ENCODE results near the gene ASB6.

Gene ASB6

GRCh38 chr9:129614932-129615331 lies 27.0 kb downstream of the ASB6 start:
- no peaks in the 10 kb centered on the region for H3K27me3 ChIP-seq (ENCODE audit: insufficient read depth, low read length, poor library complexity, severe bottlenecking)
- H3K36me3 ChIP-seq (ENCODE audit: insufficient read depth, low read length), result no peaks in the 10 kb centered on the region
- TF ChIP-seq EZH2phosphoT487 (IDR thresholded peaks at IDR 0.05; ENCODE audit: borderline replicate concordance) (no peak), CTCF (conservative IDR thresholded peaks at IDR 0.05; ENCODE audit: low read length) (no peak)
- no peak overlapping the region for H3K4me3 ChIP-seq (ENCODE audit: low read length, poor library complexity, severe bottlenecking)
- H3K9me2 ChIP-seq (replicated peaks; ENCODE audit: low read depth, low read length), result no peaks in the 10 kb centered on the region
- H3F3A ChIP-seq (ENCODE audit: low read depth), result no peaks in the 10 kb centered on the region
- H3K9me3 ChIP-seq (ENCODE audit: insufficient read depth, low read depth, low read length), result no peaks in the 10 kb centered on the region
- H3K79me2 ChIP-seq (ENCODE audit: insufficient read depth, low read length), result no peaks in the 10 kb centered on the region
- no peak overlapping the region for H2AFZ ChIP-seq (ENCODE audit: low read length)
- peaks cover 7% of the 10 kb centered on the region for H3K4me1 ChIP-seq (ENCODE audit: insufficient read depth, low read length, poor library complexity, severe bottlenecking)
- no peaks in the 10 kb centered on the region for H4K20me1 ChIP-seq (ENCODE audit: insufficient read depth, low read length, poor library complexity, severe bottlenecking)
- H3K4me2 ChIP-seq (ENCODE audit: low read depth, low read length, poor library complexity, severe bottlenecking), result no peak overlapping the region
- no peak overlapping the region for H3K9ac ChIP-seq (ENCODE audit: low read depth, low read length, poor library complexity, severe bottlenecking)

- no peaks in the 10 kb centered on the region for H4K20me1 ChIP-seq (ENCODE audit: insufficient read depth, low read length, poor library complexity, severe bottlenecking)
- H3K27me3 ChIP-seq (ENCODE audit: insufficient read depth, low read length, poor library complexity, severe bottlenecking), result no peaks in the 10 kb centered on the region
- H3K4me1 ChIP-seq (ENCODE audit: insufficient read depth, low read length, poor library complexity, severe bottlenecking), result peaks cover 7% of the 10 kb centered on the region
Measured at GRCh38 chr9:129613520-129614175, 28.3 kb downstream of the ASB6 start.

GRCh38 chr9:129612815-129613519 lies 29.0 kb downstream of the ASB6 start:
- Histone ChIP-seq H3K36me3 (ENCODE audit: insufficient read depth, low read length) (no peaks in the 10 kb centered on the region), H3K27me3 (ENCODE audit: insufficient read depth, low read length, poor library complexity, severe bottlenecking) (no peaks in the 10 kb centered on the region), H3K9me3 (ENCODE audit: insufficient read depth, low read depth, low read length) (no peaks in the 10 kb centered on the region), H3K9me2 (replicated peaks; ENCODE audit: low read depth, low read length) (no peaks in the 10 kb centered on the region), H3K9ac (ENCODE audit: low read depth, low read length, poor library complexity, severe bottlenecking) (no peak overlapping the region), H3K4me2 (ENCODE audit: low read depth, low read length, poor library complexity, severe bottlenecking) (no peak overlapping the region), H4K20me1 (ENCODE audit: insufficient read depth, low read length, poor library complexity, severe bottlenecking) (no peaks in the 10 kb centered on the region), H3K4me1 (ENCODE audit: insufficient read depth, low read length, poor library complexity, severe bottlenecking) (peaks cover 7% of the 10 kb centered on the region), H3K4me3 (ENCODE audit: low read length, poor library complexity, severe bottlenecking) (no peak overlapping the region), H3F3A (ENCODE audit: low read depth) (no peaks in the 10 kb centered on the region), H3K79me2 (ENCODE audit: insufficient read depth, low read length) (no peaks in the 10 kb centered on the region), H2AFZ (ENCODE audit: low read length) (no peak overlapping the region)
- TF ChIP-seq EZH2phosphoT487 (IDR thresholded peaks at IDR 0.05; ENCODE audit: borderline replicate concordance) (no peak), CTCF (conservative IDR thresholded peaks at IDR 0.05; ENCODE audit: low read length) (no peak)

More at GRCh38 chr9:129613520-129614175, 28.3 kb downstream of the ASB6 start:
- Histone ChIP-seq H3K4me3 (ENCODE audit: low read length, poor library complexity, severe bottlenecking) (no peak overlapping the region), H3K36me3 (ENCODE audit: insufficient read depth, low read length) (no peaks in the 10 kb centered on the region), H3K9me2 (replicated peaks; ENCODE audit: low read depth, low read length) (no peaks in the 10 kb centered on the region), H3K9ac (ENCODE audit: low read depth, low read length, poor library complexity, severe bottlenecking) (no peak overlapping the region), H3K9me3 (ENCODE audit: insufficient read depth, low read depth, low read length) (no peaks in the 10 kb centered on the region), H3K4me2 (ENCODE audit: low read depth, low read length, poor library complexity, severe bottlenecking) (peak overlapping the region; percentile 5), H3F3A (ENCODE audit: low read depth) (no peaks in the 10 kb centered on the region), H2AFZ (ENCODE audit: low read length) (no peak overlapping the region), H3K79me2 (ENCODE audit: insufficient read depth, low read length) (no peaks in the 10 kb centered on the region)
- TF ChIP-seq CTCF (conservative IDR thresholded peaks at IDR 0.05; ENCODE audit: low read length) (no peak), EZH2phosphoT487 (IDR thresholded peaks at IDR 0.05; ENCODE audit: borderline replicate concordance) (no peak)

All from Loucy (cell line).